Kidney epithelial cell (primary cell): Measurements from ENCODE around the gene CCDC186. TPM values are rescaled to one million over a fixed set of nuclear protein-coding genes. Genes with fewer than 3 reads are reported as not detected.

Experiments used
- DNase-seq: peaks from one replicate; pipeline ENCODE4 v3.0.0-alpha.2; 2010; ENCODE audit warnings: low read depth
- H3K27me3 ChIP-seq: 2 replicates; pipeline ENCODE4 v1.6.0; 2011; ENCODE audit warnings: low read length; ENCODE audit not compliant: control insufficient read depth, insufficient read depth
- H3K36me3 ChIP-seq: 2 replicates; pipeline ENCODE4 v1.5.1; 2011; ENCODE audit warnings: low read length; ENCODE audit not compliant: control insufficient read depth, insufficient read depth
- H3K4me3 ChIP-seq: 2 replicates; pipeline ENCODE4 v1.5.1; 2011; ENCODE audit warnings: low read depth, mild to moderate bottlenecking, control low read depth, low read length
- CTCF ChIP-seq: IDR thresholded peaks from 2 replicates; pipeline ENCODE4 v1.5.1; 2011; ENCODE audit warnings: mild to moderate bottlenecking, moderate library complexity, low read length, control low read depth, inconsistent platforms; ENCODE audit not compliant: insufficient read depth, poor library complexity, severe bottlenecking
- total RNA-seq: library from RNA; depleted of rRNA; stranded (reverse); fragments of >200 nt; gene quantifications from 2 replicates; pipeline ENCODE4 v1.2.3, GENCODE V29; 2015

Gene CCDC186
- total RNA-seq, 1 donor from 2014 or later, result 14.1 TPM

GRCh38 chr10:114180937-114181336 lies 6.9 kb upstream of the CCDC186 start:
- no peaks in the 10 kb centered on the region for H3K36me3 ChIP-seq
- H3K27me3 ChIP-seq, result no peaks in the 10 kb centered on the region
- no peak overlapping the region for H3K4me3 ChIP-seq
- no peak for DNase-seq
- TF ChIP-seq CTCF, result no peak

GRCh38 chr10:114179747-114180146 lies 5.7 kb upstream of the CCDC186 start:
- no peak for DNase-seq
- H3K36me3 ChIP-seq, result no peaks in the 10 kb centered on the region
- no peak overlapping the region for H3K4me3 ChIP-seq

GRCh38 chr10:114179148-114179547 lies 5.1 kb upstream of the CCDC186 start, which contains the start of gene TDRD1:
Gene TDRD1 (plus strand): TSS chr10:114179353. CDS start chr10:114187832, 8,479 bp downstream.
- no peak within 1 kb of the TSS for H3K4me3 ChIP-seq
- TF ChIP-seq CTCF, result no peak
- H3K36me3 ChIP-seq, result no peaks in the 10 kb centered on the region
- no peak for DNase-seq
- H3K27me3 ChIP-seq, result no peaks in the 10 kb centered on the region

More at GRCh38 chr10:114179747-114180146, 5.7 kb upstream of the CCDC186 start:
- H3K27me3 ChIP-seq, result no peaks in the 10 kb centered on the region
- no peak for TF ChIP-seq CTCF

- no peak for TF ChIP-seq CTCF
- Histone ChIP-seq H3K4me3 (no peak overlapping the region), H3K36me3 (no peaks in the 10 kb centered on the region), H3K27me3 (no peaks in the 10 kb centered on the region)
- no peak for DNase-seq
Observed at GRCh38 chr10:114176511-114176910, 2.5 kb upstream of the CCDC186 start.

GRCh38 chr10:114175667-114176066 lies 1.7 kb upstream of the CCDC186 start:
- no peak for TF ChIP-seq CTCF

GRCh38 chr10:114174695-114175188 lies 739 bp upstream of the CCDC186 start:
- H3K36me3 ChIP-seq, result no peaks in the 10 kb centered on the region
- no peak for TF ChIP-seq CTCF
- peak overlapping the region; percentile 94 for H3K4me3 ChIP-seq
- no peaks in the 10 kb centered on the region for H3K27me3 ChIP-seq
- no peak for DNase-seq

More at GRCh38 chr10:114175667-114176066, 1.7 kb upstream of the CCDC186 start:
- Histone ChIP-seq H3K36me3 (no peaks in the 10 kb centered on the region), H3K4me3 (no peak overlapping the region), H3K27me3 (no peaks in the 10 kb centered on the region)
- DNase-seq, result no peak
